ENCODE measurements around the gene FAM83G.

Gene FAM83G

DNA sequence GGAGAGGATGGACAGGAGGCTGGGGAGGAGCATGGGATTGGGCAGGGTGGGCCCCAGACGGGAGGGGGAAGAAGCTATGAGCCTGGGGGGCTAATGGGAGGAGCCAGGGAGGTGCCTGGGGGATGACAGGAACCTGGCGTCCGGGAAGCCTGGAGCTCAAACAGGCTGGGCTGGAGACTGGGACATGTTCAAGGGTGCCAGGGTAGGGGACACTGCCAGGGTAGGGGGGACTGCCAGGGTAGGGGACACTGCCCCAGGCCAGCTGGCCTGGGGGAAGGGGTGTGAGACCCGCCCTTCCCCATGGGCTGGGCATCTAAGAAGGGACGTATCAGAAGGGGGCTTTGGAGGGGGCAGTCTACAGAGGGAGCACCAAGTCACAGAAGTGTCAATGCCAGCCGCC is 7.0 kb upstream of the FAM83G start:
- no peaks in the 10 kb centered on the region for H4K20me1 ChIP-seq (ENCODE audit: insufficient read depth, low read length, poor library complexity, severe bottlenecking)
- no peaks in the 10 kb centered on the region for H3K36me3 ChIP-seq (ENCODE audit: insufficient read depth, low read length)
- no peaks in the 10 kb centered on the region for H3K27me3 ChIP-seq (ENCODE audit: insufficient read depth, low read length, poor library complexity, severe bottlenecking)
- H3K9ac ChIP-seq (ENCODE audit: low read depth, low read length, poor library complexity, severe bottlenecking): no peak overlapping the region
- no peak overlapping the region for H3K4me3 ChIP-seq (ENCODE audit: low read length, poor library complexity, severe bottlenecking)
- H3K4me1 ChIP-seq (ENCODE audit: insufficient read depth, low read length, poor library complexity, severe bottlenecking): no peaks in the 10 kb centered on the region
- H3K4me2 ChIP-seq (ENCODE audit: low read depth, low read length, poor library complexity, severe bottlenecking): no peak overlapping the region
- H2AFZ ChIP-seq (ENCODE audit: low read length): no peak overlapping the region
- H3K9me3 ChIP-seq (ENCODE audit: insufficient read depth, low read depth, low read length): 0 out of 2 replicates have a peak, but pooled peaks cover 3% of the 10 kb centered on the region
- no peaks in the 10 kb centered on the region for H3F3A ChIP-seq (ENCODE audit: low read depth)
- H3K79me2 ChIP-seq (ENCODE audit: insufficient read depth, low read length): no peaks in the 10 kb centered on the region
- TF ChIP-seq, protein P1, sequence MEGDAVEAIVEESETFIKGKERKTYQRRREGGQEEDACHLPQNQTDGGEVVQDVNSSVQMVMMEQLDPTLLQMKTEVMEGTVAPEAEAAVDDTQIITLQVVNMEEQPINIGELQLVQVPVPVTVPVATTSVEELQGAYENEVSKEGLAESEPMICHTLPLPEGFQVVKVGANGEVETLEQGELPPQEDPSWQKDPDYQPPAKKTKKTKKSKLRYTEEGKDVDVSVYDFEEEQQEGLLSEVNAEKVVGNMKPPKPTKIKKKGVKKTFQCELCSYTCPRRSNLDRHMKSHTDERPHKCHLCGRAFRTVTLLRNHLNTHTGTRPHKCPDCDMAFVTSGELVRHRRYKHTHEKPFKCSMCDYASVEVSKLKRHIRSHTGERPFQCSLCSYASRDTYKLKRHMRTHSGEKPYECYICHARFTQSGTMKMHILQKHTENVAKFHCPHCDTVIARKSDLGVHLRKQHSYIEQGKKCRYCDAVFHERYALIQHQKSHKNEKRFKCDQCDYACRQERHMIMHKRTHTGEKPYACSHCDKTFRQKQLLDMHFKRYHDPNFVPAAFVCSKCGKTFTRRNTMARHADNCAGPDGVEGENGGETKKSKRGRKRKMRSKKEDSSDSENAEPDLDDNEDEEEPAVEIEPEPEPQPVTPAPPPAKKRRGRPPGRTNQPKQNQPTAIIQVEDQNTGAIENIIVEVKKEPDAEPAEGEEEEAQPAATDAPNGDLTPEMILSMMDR (conservative IDR thresholded peaks at IDR 0.05; ENCODE audit: low read length): no peak
- TF ChIP-seq EZH2phosphoT487 (IDR thresholded peaks at IDR 0.05; ENCODE audit: borderline replicate concordance): no peak
- no peaks in the 10 kb centered on the region for H3K9me2 ChIP-seq (replicated peaks; ENCODE audit: low read depth, low read length)

DNA sequence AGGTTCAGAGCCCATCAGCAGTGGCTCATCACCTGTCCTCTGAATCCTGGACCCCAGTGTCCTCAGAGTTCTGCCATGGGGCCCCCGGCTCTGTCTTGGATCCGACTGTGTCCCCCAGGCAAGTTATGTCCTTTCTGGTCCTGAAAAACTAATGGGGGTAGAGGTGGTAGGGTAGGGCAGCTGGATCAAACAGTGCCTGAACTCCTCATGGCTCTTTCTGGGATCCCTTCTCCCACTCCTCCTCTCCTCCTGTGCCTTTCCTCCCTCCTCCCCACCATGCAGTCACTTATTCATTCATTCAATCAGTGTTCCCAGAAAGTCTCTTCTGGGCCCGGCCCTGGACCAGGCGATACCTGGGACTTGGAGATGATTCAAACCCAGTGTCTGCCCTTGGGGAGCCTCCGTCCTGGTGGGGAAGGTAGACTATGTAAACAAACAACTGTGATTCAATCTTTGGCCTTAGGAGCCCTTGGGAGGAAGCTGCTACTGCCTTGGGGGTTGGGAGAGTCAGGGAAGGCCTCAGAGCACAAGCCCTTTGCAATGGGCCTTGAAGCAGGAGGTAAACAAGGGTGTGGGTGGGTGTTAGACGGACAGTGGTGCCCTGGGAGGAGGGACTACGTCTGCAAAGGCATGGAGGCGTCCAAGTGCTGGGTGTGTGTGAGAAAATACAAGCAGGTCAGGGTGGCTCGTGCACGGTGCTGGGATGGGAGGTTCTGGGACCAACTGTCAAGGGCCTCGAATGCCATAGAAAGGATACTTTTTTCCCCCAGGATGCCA is 6.4 kb upstream of the FAM83G start:
- Histone ChIP-seq H2AFZ (ENCODE audit: low read length) (no peak overlapping the region), H3K9ac (ENCODE audit: low read depth, low read length, poor library complexity, severe bottlenecking) (no peak overlapping the region), H3K4me2 (ENCODE audit: low read depth, low read length, poor library complexity, severe bottlenecking) (no peak overlapping the region), H3K9me2 (replicated peaks; ENCODE audit: low read depth, low read length) (no peaks in the 10 kb centered on the region), H3K4me1 (ENCODE audit: insufficient read depth, low read length, poor library complexity, severe bottlenecking) (no peaks in the 10 kb centered on the region), H3F3A (ENCODE audit: low read depth) (no peaks in the 10 kb centered on the region), H3K9me3 (ENCODE audit: insufficient read depth, low read depth, low read length) (0 out of 2 replicates have a peak, but pooled peaks cover 4% of the 10 kb centered on the region), H3K36me3 (ENCODE audit: insufficient read depth, low read length) (no peaks in the 10 kb centered on the region), H3K27me3 (ENCODE audit: insufficient read depth, low read length, poor library complexity, severe bottlenecking) (no peaks in the 10 kb centered on the region), H4K20me1 (ENCODE audit: insufficient read depth, low read length, poor library complexity, severe bottlenecking) (no peaks in the 10 kb centered on the region), H3K79me2 (ENCODE audit: insufficient read depth, low read length) (no peaks in the 10 kb centered on the region), H3K4me3 (ENCODE audit: low read length, poor library complexity, severe bottlenecking) (no peak overlapping the region)
- no peak for TF ChIP-seq EZH2phosphoT487 (IDR thresholded peaks at IDR 0.05; ENCODE audit: borderline replicate concordance)
- TF ChIP-seq, protein P1 (conservative IDR thresholded peaks at IDR 0.05; ENCODE audit: low read length): no peak

DNA sequence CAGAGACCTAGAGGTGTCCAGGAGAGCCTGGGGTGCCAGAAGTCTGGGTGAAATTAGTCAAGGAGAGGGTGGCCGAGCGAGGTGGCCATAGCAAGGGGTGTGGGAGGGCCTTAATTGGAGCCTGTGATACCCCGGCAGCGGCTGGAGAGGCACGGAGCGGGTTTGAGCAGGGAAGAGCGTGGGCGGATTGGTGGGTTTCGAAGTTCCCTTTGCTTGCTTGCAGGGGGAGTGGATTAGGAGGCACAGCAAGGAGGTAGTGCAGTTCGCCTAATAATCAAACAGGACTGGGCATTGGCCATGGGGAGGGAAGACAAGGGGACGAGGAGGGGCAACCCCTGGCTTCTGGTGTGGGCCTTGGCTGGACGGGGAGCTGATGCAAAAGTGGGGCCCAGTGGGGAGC is 5.4 kb upstream of the FAM83G start:
- Histone ChIP-seq H3K4me3 (ENCODE audit: low read length, poor library complexity, severe bottlenecking) (no peak overlapping the region), H3K9me3 (ENCODE audit: insufficient read depth, low read depth, low read length) (0 out of 2 replicates have a peak, but pooled peaks cover 4% of the 10 kb centered on the region), H4K20me1 (ENCODE audit: insufficient read depth, low read length, poor library complexity, severe bottlenecking) (no peaks in the 10 kb centered on the region), H3K79me2 (ENCODE audit: insufficient read depth, low read length) (no peaks in the 10 kb centered on the region), H3K4me2 (ENCODE audit: low read depth, low read length, poor library complexity, severe bottlenecking) (no peak overlapping the region), H2AFZ (ENCODE audit: low read length) (no peak overlapping the region), H3K9ac (ENCODE audit: low read depth, low read length, poor library complexity, severe bottlenecking) (no peak overlapping the region), H3K27me3 (ENCODE audit: insufficient read depth, low read length, poor library complexity, severe bottlenecking) (no peaks in the 10 kb centered on the region), H3F3A (ENCODE audit: low read depth) (no peaks in the 10 kb centered on the region), H3K36me3 (ENCODE audit: insufficient read depth, low read length) (no peaks in the 10 kb centered on the region), H3K4me1 (ENCODE audit: insufficient read depth, low read length, poor library complexity, severe bottlenecking) (no peaks in the 10 kb centered on the region), H3K9me2 (replicated peaks; ENCODE audit: low read depth, low read length) (no peaks in the 10 kb centered on the region)
- no peak for TF ChIP-seq EZH2phosphoT487 (IDR thresholded peaks at IDR 0.05; ENCODE audit: borderline replicate concordance)
- TF ChIP-seq, protein P1 (conservative IDR thresholded peaks at IDR 0.05; ENCODE audit: low read length): no peak

Data from Loucy (cell line).